ENCODE measurements around the gene CLRN1.

GRCh38 chr3:150930839-150931238, 41.7 kb downstream of the CLRN1 start:
- TF ChIP-seq CTCF (IDR thresholded peaks at IDR 0.05; ENCODE audit: insufficient read depth, low read length, poor library complexity, severe bottlenecking) = no peak
- no peak for TF ChIP-seq EZH2phosphoT487 (conservative IDR thresholded peaks at IDR 0.05; ENCODE audit: low read length)

Data from SU-DHL-6 (cell line).